OCI-LY7 (cell line): ENCODE results near the gene DNAJC28. TPM values are rescaled to one million over a fixed set of nuclear protein-coding genes. Genes with fewer than 3 reads are reported as not detected.
A peak's percentile ranks its signal among the peaks of the same experiment; 100 is the strongest.

Experiments used
- BruUV-seq: library from RNA; stranded (reverse); fragments of 400-500 nt; replicated peaks from 2 replicates; lab custom pipeline; 2021; lab: Mats Ljungman, UMichigan
- CTCF ChIA-PET: fragments of 300-600 bp; sonication (Branson Sonifier 250); formaldehyde crosslinking; loops from one replicate; lab custom pipeline; 2022; ENCODE audit warnings: antibody characterized with exemption; ENCODE audit not compliant: unreplicated experiment; lab: Charles Lee
- POLR2A ChIA-PET: fragments of 300-600 bp; sonication (Branson Sonifier 250); formaldehyde crosslinking; loops from one replicate; lab custom pipeline; 2022; ENCODE audit warnings: antibody characterized with exemption; lab: Charles Lee
- DNase-seq: peaks from one replicate; pipeline ENCODE4 v3.0.0-alpha.2; 2015; ENCODE audit warnings: low spot score
- H2AFZ ChIP-seq: fragments of 200-600 bp; sonication (generic), shearing (Covaris generic); 2 replicates; pipeline ENCODE4 v1.6.1; 2014; ENCODE audit warnings: mild to moderate bottlenecking, antibody characterized with exemption, low read length, moderate library complexity
- H3K27ac ChIP-seq: fragments of 200-600 bp; sonication (generic); 2 replicates; pipeline ENCODE4 v1.5.1; 2014; ENCODE audit warnings: mixed run types, low read depth, mild to moderate bottlenecking, moderate library complexity, low read length, inconsistent platforms; ENCODE audit not compliant: poor library complexity, severe bottlenecking
- H3K36me3 ChIP-seq: fragments of 200-600 bp; sonication (generic); 2 replicates; pipeline ENCODE4 v1.6.1; 2014; ENCODE audit warnings: mild to moderate bottlenecking, antibody characterized with exemption, low read length, moderate library complexity, mixed read lengths; ENCODE audit not compliant: insufficient read depth
- H3K4me1 ChIP-seq: fragments of 200-600 bp; sonication (generic); 2 replicates; pipeline ENCODE4 v1.5.1; 2014; ENCODE audit warnings: mild to moderate bottlenecking, low read length; ENCODE audit not compliant: insufficient read depth, poor library complexity, severe bottlenecking
- H3K4me2 ChIP-seq: fragments of 200-600 bp; sonication (generic); 2 replicates; pipeline ENCODE4 v1.6.1; 2014; ENCODE audit warnings: mild to moderate bottlenecking, low read length
- H3K4me3 ChIP-seq: fragments of 200-600 bp; sonication (generic); 2 replicates; pipeline ENCODE4 v1.5.1; 2014; ENCODE audit warnings: mild to moderate bottlenecking, low read depth, low read length; ENCODE audit not compliant: poor library complexity, severe bottlenecking
- H3K79me2 ChIP-seq: fragments of 200-600 bp; sonication (generic); 2 replicates; pipeline ENCODE4 v1.6.1; 2016; ENCODE audit warnings: low read depth, mild to moderate bottlenecking, low read length, moderate library complexity, mixed read lengths; ENCODE audit not compliant: insufficient read depth
- H3K9me2 ChIP-seq: fragments of 200-600 bp; sonication (generic); 2 replicates; pipeline ENCODE4 v1.6.1; 2016; ENCODE audit warnings: mild to moderate bottlenecking, low read length, mixed read lengths; ENCODE audit not compliant: insufficient read depth
- H3K9me3 ChIP-seq: fragments of 200-600 bp; sonication (generic); 2 replicates; pipeline ENCODE4 v1.6.1; 2014; ENCODE audit warnings: mild to moderate bottlenecking, mixed run types, low read length, mixed read lengths
- H4K20me1 ChIP-seq: fragments of 200-600 bp; sonication (generic); 2 replicates; pipeline ENCODE4 v1.6.1; 2014; ENCODE audit warnings: mild to moderate bottlenecking, antibody characterized with exemption, low read length, moderate library complexity, mixed read lengths; ENCODE audit not compliant: insufficient read depth
- CTCF ChIP-seq: fragments of 200-600 bp; sonication (generic); conservative IDR thresholded peaks from 2 replicates; pipeline ENCODE4 v1.5.1; 2014; ENCODE audit warnings: mild to moderate bottlenecking, antibody characterized with exemption, low read length, moderate library complexity, mixed read lengths
- EZH2phosphoT487 ChIP-seq: fragments of 200-600 bp; sonication (generic); IDR thresholded peaks from 2 replicates; pipeline ENCODE4 v1.6.1; 2018; ENCODE audit warnings: low read depth, borderline replicate concordance, mild to moderate bottlenecking, mixed run types, antibody characterized with exemption, low read length, moderate library complexity, mixed read lengths
- intact Hi-C: fragments of 100-400 bp; cut with micrococcal nuclease; formaldehyde crosslinking; loops from one replicate; pipeline ENCODE4 v1.10.0; 2022; ENCODE audit not compliant: unreplicated experiment
- total RNA-seq, 2 experiments: library from RNA; depleted of rRNA in 1 of 2; stranded (reverse); fragments of >200 nt in 1 of 2; shearing (Covaris generic) in 1 of 2; gene quantifications; 2 replicates each; pipeline ENCODE4 v1.2.3, GENCODE V29; 2014 to 2022

DNAJC28 gene
- total RNA-seq, 2 experiments from 2014 or later = 0.95 to 1.3 TPM

- intact Hi-C loops = loop anchor here (2.0 to 10.0 kb wide), 5 partner anchors 70 to 610 kb away; no protein-coding TSS in a partner anchor
- H3K9me2 ChIP-seq = no peaks in the 10 kb centered on the region
- no peak for DNase-seq
- H3K27ac ChIP-seq = peak overlapping the region; percentile 11
- no peak overlapping the region for H2AFZ ChIP-seq
- peak overlapping the region; percentile 5; the same call in 1 of the 2 replicates for H3K4me2 ChIP-seq
- ChIA-PET POLR2A (interaction anchor here (0.6 to 2.0 kb wide), 18 partner anchors 16 to 318 kb away, joined by 3 to 11 read pairs (median 4); partner anchors contain the start of genes DONSON and IFNAR1), CTCF (interaction anchor here (0.6 to 2.0 kb wide), 4 partner anchors 83 to 247 kb away, joined by 3 to 7 read pairs (median 6); no protein-coding TSS in a partner anchor)
- peaks cover 49% of the 10 kb centered on the region for H3K4me1 ChIP-seq
- no peaks in the 10 kb centered on the region for H3K79me2 ChIP-seq
- H4K20me1 ChIP-seq = no peaks in the 10 kb centered on the region
- H3K9me3 ChIP-seq = no peaks in the 10 kb centered on the region
- TF ChIP-seq EZH2phosphoT487 (no peak), CTCF (no peak)
- no TSS peak for BruUV-seq
- no peak overlapping the region for H3K4me3 ChIP-seq
- H3K36me3 ChIP-seq = 0 out of 2 replicates have a peak, but pooled peaks cover 3% of the 10 kb centered on the region
Observed at GRCh38 chr21:33444499-33444898, 47.0 kb downstream of the DNAJC28 start.

GRCh38 chr21:33443194-33443593 lies 48.3 kb downstream of the DNAJC28 start:
- POLR2A ChIA-PET = interaction anchor here (0.7 to 1.6 kb wide), 3 partner anchors 37 to 378 kb away, joined by 3 to 8 read pairs (median 3); partner anchors contain the start of gene TMEM50B

More at GRCh38 chr21:33443194-33443593, 48.3 kb downstream of the DNAJC28 start:
- no peak overlapping the region for H2AFZ ChIP-seq
- no peaks in the 10 kb centered on the region for H4K20me1 ChIP-seq
- H3K4me3 ChIP-seq = no peak overlapping the region
- H3K9me2 ChIP-seq = no peaks in the 10 kb centered on the region
- BruUV-seq = no TSS peak
- H3K79me2 ChIP-seq = no peaks in the 10 kb centered on the region
- intact Hi-C loops = loop anchor here (2.0 to 10.0 kb wide), 4 partner anchors 162 to 608 kb away; no protein-coding TSS in a partner anchor
- no peak overlapping the region for H3K4me2 ChIP-seq
- H3K9me3 ChIP-seq = no peaks in the 10 kb centered on the region
- peaks cover 10% of the 10 kb centered on the region for H3K36me3 ChIP-seq
- CTCF ChIA-PET = no interaction called here
- TF ChIP-seq CTCF = no peak
- TF ChIP-seq EZH2phosphoT487 = no peak
- peaks cover 49% of the 10 kb centered on the region for H3K4me1 ChIP-seq
- peak overlapping the region; percentile 25 for H3K27ac ChIP-seq
- no peak for DNase-seq
